Measurements from ENCODE around the gene SLC24A3.

SLC24A3 gene

GRCh38 chr20:19740512-19740911 lies 528.1 kb downstream of the SLC24A3 start:
- Histone ChIP-seq H3K36me3 (ENCODE audit: insufficient read depth, low read depth, low read length) (no peaks in the 10 kb centered on the region), H3K4me3 (ENCODE audit: low read length) (no peak overlapping the region), H3K27me3 (ENCODE audit: insufficient read depth, low read length) (no peaks in the 10 kb centered on the region), H3K27ac (ENCODE audit: low read length) (no peak overlapping the region), H3K9me3 (ENCODE audit: insufficient read depth, low read depth, low read length) (peaks cover 3% of the 10 kb centered on the region), H3K4me1 (ENCODE audit: insufficient read depth, low read length) (peaks cover 10% of the 10 kb centered on the region; the same call in 1 of the 2 replicates), H3K9ac (ENCODE audit: low read depth, low read length) (no peak overlapping the region)

GRCh38 chr20:19741924-19742323 lies 529.5 kb downstream of the SLC24A3 start:
- Histone ChIP-seq H3K27ac (ENCODE audit: low read length) (no peak overlapping the region), H3K9me3 (ENCODE audit: insufficient read depth, low read depth, low read length) (peaks cover 8% of the 10 kb centered on the region), H3K4me1 (ENCODE audit: insufficient read depth, low read length) (peaks cover 10% of the 10 kb centered on the region; the same call in 1 of the 2 replicates), H3K4me3 (ENCODE audit: low read length) (no peak overlapping the region), H3K27me3 (ENCODE audit: insufficient read depth, low read length) (no peaks in the 10 kb centered on the region), H3K9ac (ENCODE audit: low read depth, low read length) (no peak overlapping the region), H3K36me3 (ENCODE audit: insufficient read depth, low read depth, low read length) (no peaks in the 10 kb centered on the region)

GRCh38 chr20:19742974-19743639 lies 530.7 kb downstream of the SLC24A3 start:
- Histone ChIP-seq H3K36me3 (ENCODE audit: insufficient read depth, low read depth, low read length) (no peaks in the 10 kb centered on the region), H3K9me3 (ENCODE audit: insufficient read depth, low read depth, low read length) (peaks cover 8% of the 10 kb centered on the region), H3K4me1 (ENCODE audit: insufficient read depth, low read length) (peaks cover 10% of the 10 kb centered on the region; the same call in 1 of the 2 replicates), H3K9ac (ENCODE audit: low read depth, low read length) (no peak overlapping the region), H3K27ac (ENCODE audit: low read length) (no peak overlapping the region), H3K4me3 (ENCODE audit: low read length) (no peak overlapping the region), H3K27me3 (ENCODE audit: insufficient read depth, low read length) (no peaks in the 10 kb centered on the region)

DNA sequence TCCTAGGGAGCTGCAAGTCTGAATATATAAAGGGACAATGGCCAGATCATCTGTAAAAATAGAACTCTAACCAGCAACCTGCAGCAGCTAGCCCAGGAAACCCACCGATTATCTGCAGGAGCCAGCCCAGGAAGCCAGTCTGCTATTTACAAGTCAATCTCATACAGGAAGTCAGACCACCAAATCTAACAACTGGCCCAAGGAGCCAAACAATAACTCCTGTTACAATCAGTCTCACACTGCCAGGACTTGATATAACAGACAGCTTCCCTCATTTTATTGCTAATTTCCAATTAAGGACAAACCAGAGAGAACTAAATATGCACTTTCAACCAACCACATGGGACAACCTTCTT lies 531.2 kb downstream of the SLC24A3 start:
- H3K9me3 ChIP-seq (ENCODE audit: insufficient read depth, low read depth, low read length): peaks cover 8% of the 10 kb centered on the region
- no peak overlapping the region for H3K9ac ChIP-seq (ENCODE audit: low read depth, low read length)
- H3K27me3 ChIP-seq (ENCODE audit: insufficient read depth, low read length): no peaks in the 10 kb centered on the region
- no peaks in the 10 kb centered on the region for H3K36me3 ChIP-seq (ENCODE audit: insufficient read depth, low read depth, low read length)
- no peak overlapping the region for H3K27ac ChIP-seq (ENCODE audit: low read length)
- no peak overlapping the region for H3K4me3 ChIP-seq (ENCODE audit: low read length)
- peaks cover 10% of the 10 kb centered on the region; the same call in 1 of the 2 replicates for H3K4me1 ChIP-seq (ENCODE audit: insufficient read depth, low read length)

DNA sequence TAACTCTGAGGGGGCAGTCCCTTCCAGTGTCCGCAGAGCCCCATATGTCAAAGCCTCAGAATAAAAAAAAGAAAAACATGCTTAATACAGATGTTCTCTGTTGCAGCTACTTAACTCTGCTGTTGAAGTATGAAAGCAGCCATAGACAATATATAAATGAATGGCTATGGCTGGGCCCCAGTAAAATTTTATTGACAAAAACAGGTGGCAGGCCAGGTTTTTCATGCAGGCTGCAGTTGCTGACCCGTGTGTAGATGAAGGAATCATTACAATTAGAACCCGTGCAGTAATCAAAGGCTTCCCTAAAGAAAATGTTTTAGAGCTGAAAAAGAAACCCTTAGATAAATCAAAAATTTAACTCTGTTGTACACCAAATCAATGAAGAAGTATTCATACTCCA lies 532.7 kb downstream of the SLC24A3 start:
- Histone ChIP-seq H3K27ac (ENCODE audit: low read length) (no peak overlapping the region), H3K36me3 (ENCODE audit: insufficient read depth, low read depth, low read length) (no peaks in the 10 kb centered on the region), H3K9me3 (ENCODE audit: insufficient read depth, low read depth, low read length) (peaks cover 8% of the 10 kb centered on the region), H3K4me3 (ENCODE audit: low read length) (no peak overlapping the region), H3K27me3 (ENCODE audit: insufficient read depth, low read length) (no peaks in the 10 kb centered on the region), H3K4me1 (ENCODE audit: insufficient read depth, low read length) (peaks cover 10% of the 10 kb centered on the region; the same call in 1 of the 2 replicates), H3K9ac (ENCODE audit: low read depth, low read length) (no peak overlapping the region)

- H3K27me3 ChIP-seq (ENCODE audit: insufficient read depth, low read length): no peaks in the 10 kb centered on the region
- peaks cover 10% of the 10 kb centered on the region; the same call in 1 of the 2 replicates for H3K4me1 ChIP-seq (ENCODE audit: insufficient read depth, low read length)
- H3K9ac ChIP-seq (ENCODE audit: low read depth, low read length): no peak overlapping the region
- H3K9me3 ChIP-seq (ENCODE audit: insufficient read depth, low read depth, low read length): peaks cover 8% of the 10 kb centered on the region
- no peak overlapping the region for H3K27ac ChIP-seq (ENCODE audit: low read length)
- H3K36me3 ChIP-seq (ENCODE audit: insufficient read depth, low read depth, low read length): no peaks in the 10 kb centered on the region
- no peak overlapping the region for H3K4me3 ChIP-seq (ENCODE audit: low read length)
Measured at GRCh38 chr20:19745584-19745983, 533.1 kb downstream of the SLC24A3 start.

GRCh38 chr20:19746396-19746795 lies 534.0 kb downstream of the SLC24A3 start:
- Histone ChIP-seq H3K36me3 (ENCODE audit: insufficient read depth, low read depth, low read length) (no peaks in the 10 kb centered on the region), H3K27me3 (ENCODE audit: insufficient read depth, low read length) (0 out of 2 replicates have a peak, but pooled peaks cover 4% of the 10 kb centered on the region), H3K9ac (ENCODE audit: low read depth, low read length) (no peak overlapping the region), H3K27ac (ENCODE audit: low read length) (no peak overlapping the region), H3K4me3 (ENCODE audit: low read length) (no peak overlapping the region), H3K9me3 (ENCODE audit: insufficient read depth, low read depth, low read length) (peaks cover 8% of the 10 kb centered on the region), H3K4me1 (ENCODE audit: insufficient read depth, low read length) (peaks cover 10% of the 10 kb centered on the region; the same call in 1 of the 2 replicates)

DNA sequence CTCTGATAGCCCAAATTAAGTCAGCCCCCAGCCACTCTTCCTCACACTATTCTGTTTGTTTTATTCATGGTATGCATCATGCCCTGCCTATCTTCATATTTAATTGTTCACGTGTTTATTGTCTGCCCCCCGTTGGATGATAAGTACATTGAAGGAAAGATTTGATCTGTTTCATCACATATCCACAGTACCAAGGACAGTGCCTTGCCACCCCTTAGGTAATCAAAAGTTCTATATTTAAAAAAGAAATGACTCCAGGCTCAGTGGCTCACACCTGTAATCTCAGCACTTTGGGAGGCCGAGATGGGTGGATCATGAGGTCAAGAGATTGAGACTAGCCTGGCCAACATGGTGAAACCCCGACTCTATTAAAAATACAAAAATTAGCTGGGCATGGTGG lies 535.5 kb downstream of the SLC24A3 start:
- Histone ChIP-seq H3K36me3 (ENCODE audit: insufficient read depth, low read depth, low read length) (no peaks in the 10 kb centered on the region), H3K9me3 (ENCODE audit: insufficient read depth, low read depth, low read length) (peaks cover 8% of the 10 kb centered on the region), H3K27me3 (ENCODE audit: insufficient read depth, low read length) (peaks cover 8% of the 10 kb centered on the region; the same call in 1 of the 2 replicates), H3K27ac (ENCODE audit: low read length) (no peak overlapping the region), H3K4me3 (ENCODE audit: low read length) (no peak overlapping the region), H3K4me1 (ENCODE audit: insufficient read depth, low read length) (peaks cover 10% of the 10 kb centered on the region; the same call in 1 of the 2 replicates), H3K9ac (ENCODE audit: low read depth, low read length) (no peak overlapping the region)

DNA sequence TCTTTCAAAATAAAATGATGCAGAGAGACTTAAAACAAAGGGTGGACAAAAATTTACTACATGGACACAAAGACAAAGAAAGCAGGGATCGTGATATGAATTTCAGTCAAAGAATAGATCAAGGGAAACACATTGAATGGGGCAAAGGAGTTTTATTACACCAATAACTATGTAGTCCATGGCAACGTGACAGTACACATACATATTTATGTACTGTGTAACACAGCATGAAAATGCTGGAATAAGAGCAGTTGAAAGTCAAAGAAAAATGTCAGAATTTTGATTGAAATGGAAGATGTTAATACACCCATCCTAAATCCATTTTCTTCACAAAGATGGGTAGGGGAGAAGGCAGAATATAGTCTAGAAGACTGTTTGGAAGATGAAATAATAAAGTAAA lies 536.2 kb downstream of the SLC24A3 start:
- Histone ChIP-seq H3K9ac (ENCODE audit: low read depth, low read length) (no peak overlapping the region), H3K27me3 (ENCODE audit: insufficient read depth, low read length) (peaks cover 8% of the 10 kb centered on the region; the same call in 1 of the 2 replicates), H3K4me1 (ENCODE audit: insufficient read depth, low read length) (peaks cover 4% of the 10 kb centered on the region; the same call in 1 of the 2 replicates)

GRCh38 chr20:19749618-19750071 lies 537.2 kb downstream of the SLC24A3 start:
- Histone ChIP-seq H3K36me3 (ENCODE audit: insufficient read depth, low read depth, low read length) (no peaks in the 10 kb centered on the region), H3K4me1 (ENCODE audit: insufficient read depth, low read length) (no peaks in the 10 kb centered on the region), H3K4me3 (ENCODE audit: low read length) (no peak overlapping the region), H3K27ac (ENCODE audit: low read length) (no peak overlapping the region), H3K27me3 (ENCODE audit: insufficient read depth, low read length) (peaks cover 8% of the 10 kb centered on the region; the same call in 1 of the 2 replicates), H3K9me3 (ENCODE audit: insufficient read depth, low read depth, low read length) (peaks cover 8% of the 10 kb centered on the region), H3K9ac (ENCODE audit: low read depth, low read length) (no peak overlapping the region)

More for the DNA sequence above, 536.2 kb downstream of the SLC24A3 start:
- Histone ChIP-seq H3K27ac (ENCODE audit: low read length) (no peak overlapping the region), H3K36me3 (ENCODE audit: insufficient read depth, low read depth, low read length) (no peaks in the 10 kb centered on the region), H3K4me3 (ENCODE audit: low read length) (no peak overlapping the region), H3K9me3 (ENCODE audit: insufficient read depth, low read depth, low read length) (peaks cover 8% of the 10 kb centered on the region)

- Histone ChIP-seq H3K9me3 (ENCODE audit: insufficient read depth, low read depth, low read length) (peaks cover 8% of the 10 kb centered on the region), H3K4me3 (ENCODE audit: low read length) (no peak overlapping the region), H3K9ac (ENCODE audit: low read depth, low read length) (no peak overlapping the region), H3K36me3 (ENCODE audit: insufficient read depth, low read depth, low read length) (no peaks in the 10 kb centered on the region), H3K27ac (ENCODE audit: low read length) (no peak overlapping the region), H3K4me1 (ENCODE audit: insufficient read depth, low read length) (no peaks in the 10 kb centered on the region), H3K27me3 (ENCODE audit: insufficient read depth, low read length) (peaks cover 8% of the 10 kb centered on the region; the same call in 1 of the 2 replicates)
Measured at GRCh38 chr20:19750101-19750606, 537.7 kb downstream of the SLC24A3 start.

Data from iPS-20b (cell line).